Dendritic cell treated with granulocyte-macrophage colony-stimulating factor and Interleukin-4, amounts not matched to agents 40 ng/mL and 50 ng/mL, for 4 days (primary cell): Measurements from ENCODE around the gene FAM171A1.
A peak's percentile ranks its signal among the peaks of the same experiment; 100 is the strongest.
"Not testable (repeated sequence)": the region's sequence is repeated elsewhere in the genome, so short reads cannot be mapped to it uniquely, and the experiment has no call there.

Experiments
- H3K27ac Mint-ChIP-seq: one replicate; pipeline ENCODE4 v1.8.0; 2022; ENCODE audit warnings: mild to moderate bottlenecking, mixed read lengths
- H3K27me3 Mint-ChIP-seq: one replicate; pipeline ENCODE4 v1.8.0; 2022; ENCODE audit warnings: mild to moderate bottlenecking, mixed read lengths
- H3K36me3 Mint-ChIP-seq: one replicate; pipeline ENCODE4 v1.8.0; 2022; ENCODE audit warnings: low read depth, mixed read lengths
- H3K4me1 Mint-ChIP-seq: one replicate; pipeline ENCODE4 v1.8.0; 2022; ENCODE audit warnings: low read depth, mixed read lengths
- H3K4me3 Mint-ChIP-seq: one replicate; pipeline ENCODE4 v1.8.0; 2022; ENCODE audit warnings: mild to moderate bottlenecking, moderate library complexity, mixed read lengths
- H3K9me3 Mint-ChIP-seq: one replicate; pipeline ENCODE4 v1.8.0; 2022; ENCODE audit warnings: mixed read lengths
- intact Hi-C: fragments of 100-400 bp; cut with micrococcal nuclease; formaldehyde crosslinking; loops from one replicate; pipeline ENCODE4 v1.15.0; 2022

The FAM171A1 gene

GRCh38 chr10:15370856-15371701 lies at the start of gene FAM171A1:
TSS of gene FAM171A1 (minus strand) at chr10:15371289. CDS start at chr10:15371052, 237 bp downstream.
- Mint-ChIP-seq H3K9me3 (no peaks in the 10 kb centered on the region), H3K4me1 (no peaks in the 10 kb centered on the region), H3K27ac (no peak within 1 kb of the TSS), H3K27me3 (peaks cover 78% of the 10 kb centered on the region), H3K36me3 (no peaks in the 10 kb centered on the region), H3K4me3 (peak within 1 kb of the TSS; percentile 39)
- intact Hi-C loops = no loop called here

- intact Hi-C loops = no loop called here
- no peaks in the 10 kb centered on the region for H3K4me1 Mint-ChIP-seq
- H3K36me3 Mint-ChIP-seq = no peaks in the 10 kb centered on the region
- H3K27me3 Mint-ChIP-seq = no peaks in the 10 kb centered on the region
- no peak overlapping the region for H3K4me3 Mint-ChIP-seq
- H3K27ac Mint-ChIP-seq = no peak overlapping the region
- peaks cover 16% of the 10 kb centered on the region for H3K9me3 Mint-ChIP-seq
These were observed 49.8 kb upstream of the FAM171A1 start for GRCh38 chr10:15420858-15421257.

GRCh38 chr10:15419279-15419874 lies 48.3 kb upstream of the FAM171A1 start:
- H3K4me3 Mint-ChIP-seq = no peak overlapping the region
- no peaks in the 10 kb centered on the region for H3K36me3 Mint-ChIP-seq
- no peak overlapping the region for H3K27ac Mint-ChIP-seq
- H3K9me3 Mint-ChIP-seq = peaks cover 16% of the 10 kb centered on the region
- H3K27me3 Mint-ChIP-seq = no peaks in the 10 kb centered on the region
- intact Hi-C loops = no loop called here
- H3K4me1 Mint-ChIP-seq = no peaks in the 10 kb centered on the region

GRCh38 chr10:15416034-15416433 lies 44.9 kb upstream of the FAM171A1 start:
- Mint-ChIP-seq H3K27me3 (no peaks in the 10 kb centered on the region), H3K27ac (no peak overlapping the region), H3K4me1 (peaks cover 5% of the 10 kb centered on the region), H3K9me3 (peaks cover 16% of the 10 kb centered on the region), H3K36me3 (no peaks in the 10 kb centered on the region), H3K4me3 (no peak overlapping the region)
- intact Hi-C loops = no loop called here

- Mint-ChIP-seq H3K27me3 (peaks cover 3% of the 10 kb centered on the region), H3K27ac (no peak overlapping the region), H3K36me3 (no peaks in the 10 kb centered on the region), H3K4me3 (no peak overlapping the region), H3K9me3 (peaks cover 2% of the 10 kb centered on the region), H3K4me1 (peaks cover 13% of the 10 kb centered on the region)
- intact Hi-C loops = no loop called here
These were observed 39.9 kb upstream of the FAM171A1 start for GRCh38 chr10:15411010-15411409.

- peaks cover 13% of the 10 kb centered on the region for H3K4me1 Mint-ChIP-seq
- intact Hi-C loops, H3K27me3 Mint-ChIP-seq, H3K9me3 Mint-ChIP-seq, H3K27ac Mint-ChIP-seq, H3K36me3 Mint-ChIP-seq, H3K4me3 Mint-ChIP-seq: not testable (repeated sequence)
These were observed 38.3 kb upstream of the FAM171A1 start for GRCh38 chr10:15409350-15409749.

GRCh38 chr10:15408557-15408956 lies 37.5 kb upstream of the FAM171A1 start:
- Mint-ChIP-seq H3K9me3 (no peaks in the 10 kb centered on the region), H3K27ac (no peak overlapping the region), H3K36me3 (no peaks in the 10 kb centered on the region), H3K4me3 (no peak overlapping the region), H3K4me1 (peaks cover 11% of the 10 kb centered on the region), H3K27me3 (peaks cover 3% of the 10 kb centered on the region)
- intact Hi-C loops = no loop called here

- H3K9me3 Mint-ChIP-seq = peaks cover 9% of the 10 kb centered on the region
- no peak overlapping the region for H3K4me3 Mint-ChIP-seq
- peaks cover 8% of the 10 kb centered on the region for H3K4me1 Mint-ChIP-seq
- intact Hi-C loops = no loop called here
- H3K27ac Mint-ChIP-seq = no peak overlapping the region
- H3K36me3 Mint-ChIP-seq = no peaks in the 10 kb centered on the region
- H3K27me3 Mint-ChIP-seq = peaks cover 3% of the 10 kb centered on the region
These were observed 34.2 kb upstream of the FAM171A1 start for GRCh38 chr10:15405319-15405718.

GRCh38 chr10:15401382-15401781 lies 30.3 kb upstream of the FAM171A1 start:
- intact Hi-C loops = no loop called here
- Mint-ChIP-seq H3K4me1 (peaks cover 2% of the 10 kb centered on the region), H3K27ac (no peak overlapping the region), H3K36me3 (no peaks in the 10 kb centered on the region), H3K4me3 (no peak overlapping the region), H3K27me3 (peaks cover 2% of the 10 kb centered on the region), H3K9me3 (peaks cover 9% of the 10 kb centered on the region)

- intact Hi-C loops, H3K4me3 Mint-ChIP-seq, H3K4me1 Mint-ChIP-seq, H3K36me3 Mint-ChIP-seq, H3K27me3 Mint-ChIP-seq, H3K27ac Mint-ChIP-seq, H3K9me3 Mint-ChIP-seq: not testable (repeated sequence)
These were observed 29.4 kb upstream of the FAM171A1 start for GRCh38 chr10:15400461-15400860.

GRCh38 chr10:15399060-15399661 lies 28.1 kb upstream of the FAM171A1 start:
- Mint-ChIP-seq H3K27me3 (peaks cover 3% of the 10 kb centered on the region), H3K27ac (no peak overlapping the region), H3K4me3 (no peak overlapping the region), H3K4me1 (no peaks in the 10 kb centered on the region), H3K9me3 (peaks cover 9% of the 10 kb centered on the region), H3K36me3 (no peaks in the 10 kb centered on the region)
- intact Hi-C loops = no loop called here

- Mint-ChIP-seq H3K27ac (no peak overlapping the region), H3K9me3 (peaks cover 2% of the 10 kb centered on the region), H3K27me3 (peaks cover 3% of the 10 kb centered on the region), H3K4me1 (no peaks in the 10 kb centered on the region), H3K36me3 (no peaks in the 10 kb centered on the region), H3K4me3 (no peak overlapping the region)
- intact Hi-C loops = no loop called here
These were observed 24.8 kb upstream of the FAM171A1 start for GRCh38 chr10:15395935-15396334.

GRCh38 chr10:15393139-15393825 lies 22.2 kb upstream of the FAM171A1 start:
- H3K9me3 Mint-ChIP-seq = no peaks in the 10 kb centered on the region
- intact Hi-C loops = no loop called here
- no peaks in the 10 kb centered on the region for H3K4me1 Mint-ChIP-seq
- H3K27me3 Mint-ChIP-seq = peaks cover 3% of the 10 kb centered on the region
- H3K36me3 Mint-ChIP-seq = no peaks in the 10 kb centered on the region
- H3K4me3 Mint-ChIP-seq = no peak overlapping the region
- H3K27ac Mint-ChIP-seq = no peak overlapping the region

- H3K27me3 Mint-ChIP-seq = peaks cover 10% of the 10 kb centered on the region
- no peaks in the 10 kb centered on the region for H3K36me3 Mint-ChIP-seq
- H3K27ac Mint-ChIP-seq = no peak overlapping the region
- no peaks in the 10 kb centered on the region for H3K4me1 Mint-ChIP-seq
- no peak overlapping the region for H3K4me3 Mint-ChIP-seq
- intact Hi-C loops = no loop called here
- no peaks in the 10 kb centered on the region for H3K9me3 Mint-ChIP-seq
These were observed 20.4 kb upstream of the FAM171A1 start for GRCh38 chr10:15391491-15391890.
